Left kidney (tissue), 2 donors: ENCODE data around the gene SYTL3. TPM values are rescaled to one million over a fixed set of nuclear protein-coding genes. Genes with fewer than 3 reads are reported as not detected.

Source experiments
- DNase-seq: peaks from one replicate; pipeline ENCODE4 v3.0.0-alpha.2; 2013
- polyA plus RNA-seq: library from polyadenylated mRNA; unstranded; fragments of 120-200 nt; gene quantifications from one replicate; pipeline ENCODE4 v1.2.1, GENCODE V29; 2013; ENCODE audit not compliant: insufficient read length

Gene SYTL3
- polyA plus RNA-seq, 1 donor: 3.4 TPM

- DNase-seq: no peak
These were observed 143.6 kb downstream of the SYTL3 start for GRCh38 chr6:158793432-158793831.

- no peak for DNase-seq
These were observed 145.7 kb downstream of the SYTL3 start for GRCh38 chr6:158795516-158795915.

GRCh38 chr6:158796353-158796752, 146.5 kb downstream of the SYTL3 start:
- no peak for DNase-seq

- no peak for DNase-seq
These were observed 147.8 kb downstream of the SYTL3 start for GRCh38 chr6:158797331-158798310.

- DNase-seq: no peak
These were observed 148.5 kb downstream of the SYTL3 start for GRCh38 chr6:158798311-158798710.

GRCh38 chr6:158799051-158799792, 149.4 kb downstream of the SYTL3 start:
- peak; percentile 70 for DNase-seq

- no peak for DNase-seq
These were observed 151.9 kb downstream of the SYTL3 start for GRCh38 chr6:158801655-158802294.

GRCh38 chr6:158803733-158804143, 153.9 kb downstream of the SYTL3 start:
- DNase-seq: no peak

GRCh38 chr6:158804207-158804606, 154.4 kb downstream of the SYTL3 start:
- no peak for DNase-seq

GRCh38 chr6:158805698-158806377, 156.0 kb downstream of the SYTL3 start:
- DNase-seq: no peak

- DNase-seq: no peak
These were observed 157.9 kb downstream of the SYTL3 start for GRCh38 chr6:158807515-158808441.

- DNase-seq: no peak
These were observed 158.6 kb downstream of the SYTL3 start for GRCh38 chr6:158808442-158808833.

- no peak for DNase-seq
These were observed 159.3 kb downstream of the SYTL3 start for GRCh38 chr6:158808941-158809678.

- DNase-seq: no peak
These were observed 160.6 kb downstream of the SYTL3 start for GRCh38 chr6:158810155-158811095.

- DNase-seq: no peak
These were observed 162.8 kb downstream of the SYTL3 start for GRCh38 chr6:158812611-158813010.

- DNase-seq: no peak
These were observed 163.2 kb downstream of the SYTL3 start for GRCh38 chr6:158813032-158813431.
